HG02885 (cell line): Measurements from ENCODE around the gene DLD.
"Not testable (repeated sequence)": the region's sequence is repeated elsewhere in the genome, so short reads cannot be mapped to it uniquely, and the experiment has no call there.

Experiments used
- ATAC-seq: cut with Tn5 transposase; IDR thresholded peaks from one replicate; pipeline ENCODE4 v1.9.1; 2021; ENCODE audit warnings: mild to moderate bottlenecking; ENCODE audit not compliant: unreplicated experiment, poor library complexity

Gene DLD, protein sequence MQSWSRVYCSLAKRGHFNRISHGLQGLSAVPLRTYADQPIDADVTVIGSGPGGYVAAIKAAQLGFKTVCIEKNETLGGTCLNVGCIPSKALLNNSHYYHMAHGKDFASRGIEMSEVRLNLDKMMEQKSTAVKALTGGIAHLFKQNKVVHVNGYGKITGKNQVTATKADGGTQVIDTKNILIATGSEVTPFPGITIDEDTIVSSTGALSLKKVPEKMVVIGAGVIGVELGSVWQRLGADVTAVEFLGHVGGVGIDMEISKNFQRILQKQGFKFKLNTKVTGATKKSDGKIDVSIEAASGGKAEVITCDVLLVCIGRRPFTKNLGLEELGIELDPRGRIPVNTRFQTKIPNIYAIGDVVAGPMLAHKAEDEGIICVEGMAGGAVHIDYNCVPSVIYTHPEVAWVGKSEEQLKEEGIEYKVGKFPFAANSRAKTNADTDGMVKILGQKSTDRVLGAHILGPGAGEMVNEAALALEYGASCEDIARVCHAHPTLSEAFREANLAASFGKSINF

DNA sequence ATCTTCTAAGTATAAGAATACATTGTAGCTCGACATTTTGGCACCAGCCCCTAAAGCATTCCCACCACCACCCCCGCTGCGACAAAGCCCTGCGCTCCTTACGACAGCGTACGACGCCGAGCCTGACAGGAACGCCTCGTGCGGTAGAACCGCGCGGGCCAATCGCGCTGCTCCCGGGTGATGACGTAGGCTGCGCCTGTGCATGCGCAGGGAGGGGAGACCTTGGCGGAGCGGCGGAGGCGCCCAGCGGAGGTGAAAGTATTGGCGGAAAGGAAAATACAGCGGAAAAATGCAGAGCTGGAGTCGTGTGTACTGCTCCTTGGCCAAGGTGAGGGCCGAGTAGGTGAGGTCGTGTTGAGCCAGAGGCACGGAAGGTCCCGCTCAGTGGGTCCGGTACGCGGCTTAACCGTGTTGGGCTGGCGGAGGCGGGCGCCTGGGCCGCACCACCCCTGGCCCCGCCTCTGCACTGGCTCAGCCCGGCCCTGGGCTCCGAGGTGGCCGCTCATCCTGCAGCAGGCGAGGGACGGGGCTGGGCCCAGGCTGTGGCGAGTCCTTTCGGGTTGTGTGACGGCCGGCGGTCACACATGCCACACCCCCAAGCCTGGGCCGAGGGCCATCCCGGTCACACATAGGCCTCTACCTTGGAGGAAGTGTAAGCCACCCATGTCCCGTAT is at the start of gene DLD:
TSS of gene DLD (plus strand) at position 222 of the 674 bp plus-strand sequence. CDS start at position 290, 68 bp downstream.
- ATAC-seq: peak; percentile 98

DNA sequence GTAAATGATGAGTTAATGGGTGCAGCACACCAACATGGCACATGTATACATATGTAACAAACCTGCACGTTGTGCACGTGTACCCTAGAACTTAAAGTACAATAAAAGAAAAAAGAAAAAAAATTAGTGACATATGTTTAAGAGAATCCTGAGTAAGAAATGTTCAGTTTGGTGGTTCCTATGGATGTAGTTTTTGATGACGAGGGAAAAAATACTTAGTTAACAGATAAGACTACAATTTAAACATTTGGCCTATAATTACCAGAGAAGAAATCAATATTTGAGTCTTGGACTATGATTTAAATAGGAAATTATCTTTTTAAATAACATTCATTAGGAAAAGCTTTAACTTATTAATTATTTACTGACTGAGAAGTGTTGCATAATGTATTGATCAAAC is 48.8 kb upstream of the DLD start:
- no peak for ATAC-seq

DNA sequence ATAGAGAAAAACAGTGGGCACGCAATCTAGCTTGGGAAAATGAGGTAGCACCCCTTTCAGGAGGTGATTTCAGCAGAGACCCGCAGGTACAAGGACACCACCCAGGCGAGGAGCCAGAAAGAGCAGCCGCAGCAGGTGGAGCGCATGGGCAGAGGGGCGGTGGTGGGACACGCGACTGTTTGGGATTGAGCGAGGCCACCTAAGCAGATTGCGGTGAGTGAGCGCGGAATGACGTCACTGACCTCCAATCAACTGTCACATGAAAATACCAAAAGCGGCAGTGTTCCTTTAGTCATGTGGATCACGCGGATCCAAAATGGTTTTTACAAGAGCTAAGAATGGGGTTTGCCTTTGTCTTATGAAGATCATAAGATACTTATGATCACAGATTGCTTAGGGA is 47.8 kb upstream of the DLD start:
- no peak for ATAC-seq

DNA sequence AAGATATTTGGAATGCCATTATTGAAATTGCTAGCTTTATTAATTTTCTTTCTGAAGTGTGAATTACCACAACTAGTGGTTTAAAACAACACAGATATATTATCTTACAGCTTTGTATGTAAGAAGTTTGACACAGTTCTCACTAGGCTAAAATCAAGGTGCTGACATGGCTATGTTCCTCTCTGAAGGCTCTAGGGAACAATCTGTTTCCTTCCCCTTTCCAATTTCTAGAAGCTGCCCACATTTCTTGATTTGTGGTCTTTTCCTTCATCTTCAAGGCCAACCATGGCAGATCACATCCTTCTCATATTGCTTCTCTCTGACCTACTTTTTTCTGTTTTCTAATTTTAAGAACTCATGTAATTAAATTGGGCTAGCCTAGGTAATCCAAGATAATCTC is 44.7 kb upstream of the DLD start:
- ATAC-seq: no peak

DNA sequence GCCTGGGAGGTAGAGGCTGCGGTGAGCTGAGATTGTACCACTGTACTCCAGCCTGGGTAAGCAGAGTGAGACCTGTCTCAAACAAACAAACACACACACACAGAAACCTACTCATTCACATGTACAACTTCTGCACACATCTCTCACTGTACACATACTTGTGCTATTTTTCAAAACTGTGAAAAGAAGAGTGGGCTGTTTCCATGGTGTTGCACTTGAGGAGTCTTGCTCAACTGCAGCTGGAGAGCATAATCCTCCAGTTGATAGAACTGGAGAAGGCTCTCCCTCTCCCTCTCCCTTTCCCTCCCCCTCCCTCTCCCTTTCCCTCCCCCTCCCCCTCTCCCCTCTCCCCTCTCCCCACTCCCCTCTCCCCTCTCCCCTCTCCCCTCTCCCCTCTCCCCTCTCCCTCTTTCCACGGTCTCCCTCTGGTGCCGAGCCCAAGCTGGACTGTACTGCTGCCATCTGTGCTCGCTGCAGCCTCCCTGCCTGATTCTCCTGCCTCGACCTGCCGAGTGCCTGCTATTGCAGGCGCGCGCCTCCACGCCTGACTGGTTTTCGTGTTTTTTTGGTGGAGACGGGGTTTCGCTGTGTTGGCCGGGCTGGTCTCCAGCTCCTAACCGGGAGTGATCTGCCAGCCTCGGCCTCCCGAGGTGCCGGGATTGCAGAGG is 43.7 kb upstream of the DLD start:
- ATAC-seq: no peak

DNA sequence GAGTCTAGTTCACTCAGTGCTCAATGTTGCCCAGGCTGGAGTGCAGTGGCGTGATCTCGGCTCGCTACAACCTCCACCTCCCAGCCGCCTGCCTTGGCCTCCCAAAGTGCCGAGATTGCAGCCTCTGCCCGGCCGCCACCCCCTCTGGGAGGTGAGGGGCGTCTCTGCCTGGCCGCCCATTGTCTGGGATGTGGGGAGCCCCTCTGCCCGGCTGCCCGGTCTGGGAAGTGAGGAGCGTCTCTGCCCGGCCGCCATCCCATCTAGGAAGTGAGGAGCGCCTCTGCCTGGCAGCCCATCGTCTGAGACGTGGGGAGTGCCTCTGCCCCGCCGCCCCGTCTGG is 43.2 kb upstream of the DLD start:
- not testable (repeated sequence) for ATAC-seq

DNA sequence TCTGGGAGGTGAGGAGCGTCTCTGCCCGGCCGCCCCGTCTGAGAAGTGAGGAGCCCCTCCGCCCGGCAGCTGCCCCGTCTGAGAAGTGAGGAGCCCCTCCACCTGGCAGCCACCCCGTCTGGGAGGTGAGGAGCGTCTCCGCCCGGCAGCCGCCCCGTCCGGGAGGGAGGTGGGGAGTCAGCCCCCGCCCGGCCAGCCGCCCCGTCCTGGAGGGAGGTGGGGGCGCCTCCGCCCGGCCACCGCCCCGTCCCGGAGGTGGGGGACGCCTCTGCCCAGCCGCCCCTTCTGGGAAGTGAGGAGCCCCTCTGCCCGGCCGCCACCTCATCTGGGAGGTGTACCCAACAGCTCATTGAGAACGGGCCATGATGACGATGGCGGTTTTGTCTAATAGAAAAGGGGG is 42.8 kb upstream of the DLD start:
- not testable (repeated sequence) for ATAC-seq

DNA sequence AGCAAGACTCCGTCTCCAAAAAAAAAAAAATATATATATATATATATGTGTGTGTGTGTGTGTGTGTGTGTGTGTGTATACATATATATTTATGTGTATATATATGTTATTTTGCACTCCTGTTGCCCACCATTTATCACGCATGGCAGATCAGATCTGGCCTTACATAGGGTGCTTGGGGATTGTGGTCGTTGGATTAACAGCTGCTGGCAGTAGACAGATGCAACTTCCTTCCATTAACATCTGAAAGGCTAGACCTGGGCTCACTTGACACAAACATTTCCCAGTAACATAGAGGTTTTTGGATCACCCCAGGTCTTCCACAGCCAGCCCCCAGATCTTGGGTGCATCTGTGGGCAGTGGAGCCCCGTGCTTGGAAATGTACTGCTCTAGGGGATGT is 40.8 kb upstream of the DLD start:
- ATAC-seq: no peak

DNA sequence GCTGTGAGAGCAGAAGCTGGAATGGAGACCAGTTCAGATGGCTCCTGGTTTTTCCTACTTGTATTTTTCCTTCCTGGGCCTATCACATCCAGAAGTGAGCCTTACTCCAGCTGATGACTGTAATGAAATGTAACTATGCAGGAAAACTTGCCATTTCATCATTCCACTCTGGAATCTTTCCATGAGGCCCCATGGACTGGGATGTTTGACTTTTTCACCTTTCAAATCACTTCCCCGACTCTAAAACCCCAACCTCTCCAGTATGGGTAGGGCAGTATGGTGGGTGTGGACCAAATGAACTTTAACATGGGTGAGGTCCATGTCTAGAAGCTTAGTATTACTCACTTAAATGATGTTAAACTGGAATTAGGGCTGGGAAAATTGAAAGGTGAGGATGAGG is 40.3 kb upstream of the DLD start:
- no peak for ATAC-seq

DNA sequence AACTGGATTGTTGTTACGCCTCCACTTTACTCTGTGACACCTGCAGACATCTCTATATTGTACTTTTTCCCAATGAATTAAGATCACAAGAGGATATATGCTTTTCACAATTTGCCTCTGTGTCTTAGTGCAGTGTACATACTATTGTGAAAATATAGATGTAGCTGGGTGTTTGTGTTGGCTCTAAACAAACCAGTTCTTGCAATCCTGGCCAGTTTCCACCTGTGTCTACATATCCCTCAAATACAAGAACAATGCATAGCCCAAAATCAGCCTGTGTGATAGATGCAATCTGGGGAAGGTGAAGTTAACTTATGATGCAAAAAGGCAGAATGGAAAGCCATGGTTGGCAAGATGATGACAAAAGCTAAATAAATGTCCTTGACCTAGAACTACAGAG is 36.5 kb upstream of the DLD start:
- no peak for ATAC-seq

DNA sequence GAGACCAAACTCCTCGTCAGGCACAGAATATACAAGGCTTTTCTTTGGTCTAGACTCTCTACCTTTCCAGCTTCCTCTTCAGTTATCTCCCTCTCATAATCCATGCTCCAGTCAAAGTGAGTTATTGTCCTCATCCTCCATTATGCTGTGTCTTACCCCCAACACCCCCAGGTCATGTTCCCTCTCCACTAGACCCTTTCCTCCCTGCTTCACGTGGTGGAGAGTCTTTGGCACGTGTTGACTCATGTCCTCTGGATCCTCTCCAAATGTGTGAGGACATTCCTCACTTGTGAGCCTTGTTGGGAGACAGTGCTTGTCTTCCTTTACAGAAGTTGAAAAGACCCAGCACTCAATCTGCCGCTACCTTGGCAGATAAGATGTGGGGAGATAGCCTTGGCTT is 36.0 kb upstream of the DLD start:
- ATAC-seq: no peak

DNA sequence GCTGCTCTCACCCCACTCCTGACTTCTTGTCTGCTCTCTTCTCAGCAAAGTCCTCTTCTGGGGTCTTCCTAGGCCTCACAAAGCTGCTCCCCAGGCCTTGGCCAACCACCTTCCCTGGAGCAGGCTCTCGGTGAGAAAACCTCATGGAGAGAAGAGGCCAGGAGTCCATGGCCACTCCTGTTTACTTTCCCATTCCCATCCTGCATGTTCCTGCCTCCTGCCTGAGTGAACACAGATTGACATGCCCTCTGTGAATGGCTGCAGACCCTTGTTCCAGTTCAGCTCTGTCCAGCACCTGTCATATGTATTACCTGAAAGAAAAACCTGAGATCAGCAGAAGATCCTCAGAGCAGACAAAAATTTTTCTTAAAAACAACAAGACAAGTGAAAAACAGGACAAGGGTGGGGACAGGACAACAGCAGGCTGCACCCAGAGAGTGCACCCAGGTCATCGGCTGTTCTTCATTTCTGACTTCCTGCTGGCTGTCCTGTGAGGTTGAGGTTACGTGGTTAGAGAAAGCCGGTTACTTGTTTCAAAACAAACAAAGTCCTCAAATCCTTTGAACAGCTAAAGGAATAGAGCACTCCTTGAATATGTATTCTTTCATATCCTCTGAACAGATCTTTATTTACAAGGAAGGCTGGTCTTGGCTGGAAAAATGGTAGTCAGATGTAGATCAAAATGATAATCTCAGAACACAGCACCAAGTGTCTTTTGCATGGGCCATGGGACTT is 34.0 kb upstream of the DLD start:
- ATAC-seq: peak; percentile 55

DNA sequence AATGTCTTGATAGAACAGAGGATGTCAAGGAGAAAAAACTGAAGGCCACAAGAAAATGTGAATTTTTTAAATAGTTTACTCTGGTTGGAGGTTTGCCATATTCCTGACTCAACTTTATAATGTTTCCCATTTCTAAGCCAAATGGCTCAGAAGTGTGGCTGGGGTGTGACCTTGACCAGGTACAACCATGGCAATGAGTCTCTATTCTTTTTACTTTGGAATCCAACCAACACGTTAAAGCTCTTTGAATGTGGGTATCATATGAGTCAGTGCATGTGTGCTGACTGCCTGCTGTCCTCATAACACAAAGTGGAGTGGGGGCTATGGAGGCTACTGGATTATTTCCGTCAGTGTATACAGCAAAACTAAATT is 33.5 kb upstream of the DLD start:
- no peak for ATAC-seq

DNA sequence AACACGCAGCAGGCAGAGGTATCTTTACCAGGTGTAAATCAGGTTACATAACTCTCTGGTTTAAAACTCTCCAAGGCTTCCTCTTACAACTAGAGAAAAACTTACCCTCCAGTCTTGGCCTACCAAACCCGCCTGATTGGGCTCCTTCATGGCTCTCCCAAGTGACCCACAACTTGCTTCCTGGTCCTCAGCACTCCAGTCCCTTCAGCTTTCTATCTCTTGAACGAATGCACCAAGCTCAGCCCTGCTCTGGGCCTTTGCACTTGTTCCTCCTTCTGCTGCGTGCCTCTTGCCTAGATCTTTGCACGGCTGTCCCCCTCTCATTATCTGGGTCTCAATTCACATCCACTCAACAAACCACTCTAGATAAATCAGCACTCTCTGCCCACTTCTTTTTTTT is 32.7 kb upstream of the DLD start:
- ATAC-seq: no peak

DNA sequence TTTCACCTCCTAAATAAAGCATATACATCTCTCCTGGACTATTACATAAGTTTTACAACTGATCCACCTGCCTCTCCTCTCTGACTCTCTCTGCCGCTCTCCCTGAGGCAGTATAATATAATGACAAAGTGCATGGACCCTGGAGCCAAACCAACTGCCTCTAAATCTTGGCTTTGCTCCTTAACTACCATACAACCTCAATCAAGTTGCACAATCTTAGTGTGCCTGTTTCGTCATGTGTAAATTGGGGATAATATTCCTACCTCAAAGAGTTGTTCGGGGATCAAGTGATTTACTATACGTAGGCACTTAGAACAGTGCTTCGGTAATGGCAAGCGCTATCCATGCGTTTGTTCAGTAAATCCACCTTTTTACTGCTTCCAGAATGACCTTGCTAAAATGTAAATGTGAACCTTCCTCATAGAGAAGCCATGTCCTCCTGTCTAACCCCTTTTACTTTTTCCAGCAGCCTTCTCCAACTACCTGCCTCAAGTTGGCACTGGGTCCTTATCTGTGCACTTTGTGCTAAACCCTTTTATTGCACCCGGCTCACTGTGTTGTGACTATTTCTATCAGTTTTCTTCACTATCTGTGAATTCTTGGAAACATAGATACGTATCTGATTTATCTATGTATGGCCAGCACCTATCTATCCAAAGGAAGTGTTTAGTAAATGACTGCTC is 30.6 kb upstream of the DLD start:
- no peak for ATAC-seq

DNA sequence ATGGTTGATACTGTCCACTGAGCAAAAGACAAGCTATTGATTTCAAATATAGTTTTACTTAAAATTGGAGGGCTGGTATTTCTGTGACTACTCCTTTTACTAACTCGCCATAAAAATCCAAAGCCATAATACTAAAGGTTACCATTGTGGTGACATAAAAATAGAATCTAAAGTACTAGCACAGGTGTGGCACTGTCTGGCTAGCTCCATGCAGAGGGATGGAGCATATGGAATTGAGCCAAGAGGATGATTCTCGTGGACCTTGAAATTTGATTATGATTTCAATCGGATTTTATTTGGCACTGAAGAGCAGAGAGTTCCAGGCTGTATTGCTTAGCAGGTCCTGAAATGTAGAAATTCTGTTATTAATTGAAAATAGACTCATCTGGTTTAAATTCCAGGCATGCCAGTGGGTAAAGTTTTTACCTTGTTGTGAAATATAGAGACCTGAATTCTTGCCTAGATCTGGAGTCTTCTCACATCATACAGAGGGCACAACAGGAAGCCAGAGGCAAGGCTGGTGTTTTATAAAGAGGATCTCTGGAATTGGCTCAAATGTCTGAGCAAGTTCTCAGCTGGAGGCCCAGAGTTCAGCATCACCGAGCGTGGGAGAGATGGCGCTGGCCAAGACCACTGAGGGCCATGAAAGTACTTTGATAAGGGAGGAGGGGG is 29.9 kb upstream of the DLD start:
- no peak for ATAC-seq

DNA sequence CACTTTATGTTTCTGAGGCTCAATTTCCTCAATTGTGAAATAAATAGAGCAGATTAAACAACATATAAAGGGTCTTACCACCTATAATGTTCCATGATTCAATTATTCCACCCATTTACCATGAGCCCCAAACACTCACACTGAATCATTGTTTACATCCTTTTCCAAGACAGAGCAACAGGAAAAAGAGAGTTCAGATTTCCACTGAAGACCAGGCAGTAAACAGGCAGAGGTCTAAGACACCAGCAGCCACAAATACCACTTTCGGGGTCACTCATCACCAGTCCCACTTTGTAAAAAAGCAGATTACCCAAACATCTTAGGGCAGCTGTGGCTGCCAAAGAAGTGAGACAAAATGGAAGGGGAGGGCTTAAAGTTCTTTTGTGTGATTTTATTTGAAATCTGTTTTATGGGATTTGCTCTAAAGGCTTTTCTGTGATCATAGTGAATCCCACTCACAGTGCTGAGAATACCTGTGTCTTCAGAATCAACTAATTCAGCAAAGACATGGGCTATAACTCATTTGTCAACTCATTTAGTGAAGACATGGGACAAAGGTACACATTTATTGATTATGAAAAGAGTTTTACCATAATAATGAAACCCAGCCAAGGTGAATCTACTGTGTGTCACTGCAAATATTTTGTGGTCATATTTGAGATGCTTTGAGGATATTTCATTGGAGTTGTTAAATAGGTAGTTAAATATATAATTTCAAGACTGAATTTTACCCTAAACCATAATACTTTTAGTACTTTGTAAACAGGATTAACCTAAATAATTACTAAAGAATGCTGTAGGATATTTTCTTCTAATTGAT is 24.8 kb upstream of the DLD start:
- ATAC-seq: no peak

DNA sequence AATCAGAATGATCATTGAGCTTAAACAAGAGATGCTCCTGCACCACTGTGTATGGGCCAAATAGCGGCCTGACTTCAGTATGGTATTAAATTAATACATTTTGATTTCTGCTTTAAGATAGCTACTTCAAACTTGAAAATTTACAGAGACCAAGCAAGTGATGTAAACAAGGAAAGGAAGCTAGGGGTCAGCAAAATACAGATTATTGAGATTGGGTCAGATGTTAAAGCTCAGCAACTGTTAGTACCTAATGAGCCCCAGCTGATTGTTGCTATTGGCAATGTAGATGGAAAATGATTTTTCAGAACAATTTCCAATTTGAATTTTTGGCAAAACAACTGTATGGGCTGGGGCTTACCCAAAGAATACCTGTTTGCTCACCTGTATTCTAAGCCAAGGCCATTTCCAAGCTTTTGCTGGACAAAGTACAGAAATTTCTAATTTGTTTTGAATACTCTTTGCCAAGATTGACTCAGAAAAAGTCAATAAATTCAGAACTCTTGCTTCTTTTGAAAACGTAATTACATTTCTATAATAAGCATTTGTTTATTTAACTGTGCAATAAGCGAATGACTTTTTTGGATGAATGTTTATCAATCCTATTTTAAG is 23.0 kb upstream of the DLD start:
- no peak for ATAC-seq
